NCI-H2196 (cell line): ENCODE data around the gene ZGPAT.
"Not testable (repeated sequence)": the region's sequence is repeated elsewhere in the genome, so short reads cannot be mapped to it uniquely, and the experiment has no call there.

ENCODE experiments used
- DNase-seq: peaks from one replicate; lab custom pipeline; 2025; ENCODE audit not compliant: unreplicated experiment; lab: John Stamatoyannopoulos, UW

ZGPAT gene

GRCh38 chr20:63755933-63756647 is 48.3 kb downstream of the ZGPAT start:
- no peak for DNase-seq

GRCh38 chr20:63756648-63756991 is 48.8 kb downstream of the ZGPAT start:
- DNase-seq = no peak

GRCh38 chr20:63758152-63758551 is 50.3 kb downstream of the ZGPAT start:
- DNase-seq = no peak

GRCh38 chr20:63759377-63759901 is 51.6 kb downstream of the ZGPAT start:
- no peak for DNase-seq

- DNase-seq = no peak
Measured at GRCh38 chr20:63765082-63765873, 57.4 kb downstream of the ZGPAT start.

GRCh38 chr20:63765902-63766301 is 58.1 kb downstream of the ZGPAT start:
- no peak for DNase-seq

GRCh38 chr20:63766695-63767426 is 59.0 kb downstream of the ZGPAT start:
- no peak for DNase-seq

GRCh38 chr20:63767456-63767855 is 59.6 kb downstream of the ZGPAT start:
- DNase-seq = no peak

GRCh38 chr20:63767886-63768285 is 60.0 kb downstream of the ZGPAT start:
- DNase-seq = no peak

- no peak for DNase-seq
Measured at GRCh38 chr20:63768591-63769515, 61.0 kb downstream of the ZGPAT start.

GRCh38 chr20:63769891-63770474 is 62.1 kb downstream of the ZGPAT start:
- no peak for DNase-seq

- DNase-seq = no peak
Measured at GRCh38 chr20:63771046-63771707, 63.3 kb downstream of the ZGPAT start.

- DNase-seq = no peak
Measured at GRCh38 chr20:63772781-63773518, 65.1 kb downstream of the ZGPAT start.

GRCh38 chr20:63773571-63774241 is 65.9 kb downstream of the ZGPAT start:
- no peak for DNase-seq

GRCh38 chr20:63774306-63774705 is 66.5 kb downstream of the ZGPAT start:
- no peak for DNase-seq

GRCh38 chr20:63775096-63775978 is 67.5 kb downstream of the ZGPAT start:
- no peak for DNase-seq

GRCh38 chr20:63776875-63777274 is 69.0 kb downstream of the ZGPAT start:
- not testable (repeated sequence) for DNase-seq
